Endodermal cell (in vitro differentiated cells): Measurements from ENCODE around the gene C13orf46. TPM values are rescaled to one million over a fixed set of nuclear protein-coding genes. Genes with fewer than 3 reads are reported as not detected.

Source experiments
- DNase-seq: peaks from one replicate; pipeline ENCODE4 v3.0.0-alpha.2; 2017
- H3K27ac ChIP-seq: 2 replicates; pipeline ENCODE4 v1.5.1; 2013; ENCODE audit warnings: mild to moderate bottlenecking, low read depth, low read length, moderate library complexity
- H3K27me3 ChIP-seq: 2 replicates; pipeline ENCODE4 v1.6.1; 2013; ENCODE audit warnings: mild to moderate bottlenecking, low read length, moderate library complexity; ENCODE audit not compliant: insufficient read depth, control insufficient read depth, poor library complexity, severe bottlenecking
- H3K36me3 ChIP-seq: 2 replicates; pipeline ENCODE4 v1.7.0; 2013; ENCODE audit warnings: mild to moderate bottlenecking, low read length, moderate library complexity; ENCODE audit not compliant: control insufficient read depth, insufficient read depth
- H3K4me1 ChIP-seq: one replicate; pipeline ENCODE4 v1.7.0; 2013; ENCODE audit warnings: low read length; ENCODE audit not compliant: control insufficient read depth, insufficient read depth
- H3K4me3 ChIP-seq: 2 replicates; pipeline ENCODE4 v1.5.1; 2013; ENCODE audit warnings: mild to moderate bottlenecking, low read length, moderate library complexity
- H3K9ac ChIP-seq: 2 replicates; pipeline ENCODE4 v1.6.1; 2013; ENCODE audit warnings: mild to moderate bottlenecking, low read length, moderate library complexity; ENCODE audit not compliant: poor library complexity, severe bottlenecking; ENCODE audit errors: extremely low read depth
- H3K9me3 ChIP-seq: 2 replicates; pipeline ENCODE4 v1.6.1; 2013; ENCODE audit warnings: mild to moderate bottlenecking, low read length, moderate library complexity; ENCODE audit not compliant: control insufficient read depth
- H3K27ac Mint-ChIP-seq: 2 replicates; pipeline ENCODE4 v1.8.0; 2020; ENCODE audit warnings: mixed read lengths
- H3K27me3 Mint-ChIP-seq: 2 replicates; pipeline ENCODE4 v1.8.0; 2021; ENCODE audit warnings: mild to moderate bottlenecking, mixed read lengths; ENCODE audit not compliant: insufficient read depth
- H3K36me3 Mint-ChIP-seq: 2 replicates; pipeline ENCODE4 v1.8.0; 2020; ENCODE audit warnings: low read depth, mixed read lengths
- H3K4me1 Mint-ChIP-seq: 2 replicates; pipeline ENCODE4 v1.8.0; 2020; ENCODE audit warnings: mixed read lengths
- H3K4me3 Mint-ChIP-seq: 2 replicates; pipeline ENCODE4 v1.8.0; 2020; ENCODE audit warnings: mild to moderate bottlenecking, moderate library complexity, mixed read lengths
- H3K9me3 Mint-ChIP-seq: 2 replicates; pipeline ENCODE4 v1.8.0; 2020; ENCODE audit warnings: mild to moderate bottlenecking, mixed read lengths
- WGBS, 2 experiments: methylation state at CpG; one replicate each; pipeline versions ENCODE4 v1.1.5 to v1.1.7; 2013; ENCODE audit warnings: missing lambda C conversion rate in 2 of 2, mixed read lengths in 1 of 2; ENCODE audit not compliant: insufficient coverage in 1 of 2, insufficient read length in 1 of 2; 5-methylcytosine and 5-hydroxymethylcytosine counted together
- total RNA-seq, 2 donors: library from RNA; stranded (reverse); fragmentation: NEBNext Ultra II Directional in 1 of 2; extraction: Animal tissue kit (Norgen Biotek cat#: 25700) in 1 of 2; gene quantifications; 2 replicates in 1 of 2; 3 replicates in 1 of 2; pipeline ENCODE4 v1.2.1, GENCODE V29; 2021
- TF ChIP-seq, protein P1 (sequence below): fragments of 200-600 bp; sonication (generic); conservative IDR thresholded peaks from 2 replicates; pipeline ENCODE4 v1.5.0; 2021; ENCODE audit warnings: antibody characterized with exemption, mild to moderate bottlenecking

The C13orf46 gene
- total RNA-seq, 2 donors from 2014 or later, result 0.20 to 0.27 TPM

DNA sequence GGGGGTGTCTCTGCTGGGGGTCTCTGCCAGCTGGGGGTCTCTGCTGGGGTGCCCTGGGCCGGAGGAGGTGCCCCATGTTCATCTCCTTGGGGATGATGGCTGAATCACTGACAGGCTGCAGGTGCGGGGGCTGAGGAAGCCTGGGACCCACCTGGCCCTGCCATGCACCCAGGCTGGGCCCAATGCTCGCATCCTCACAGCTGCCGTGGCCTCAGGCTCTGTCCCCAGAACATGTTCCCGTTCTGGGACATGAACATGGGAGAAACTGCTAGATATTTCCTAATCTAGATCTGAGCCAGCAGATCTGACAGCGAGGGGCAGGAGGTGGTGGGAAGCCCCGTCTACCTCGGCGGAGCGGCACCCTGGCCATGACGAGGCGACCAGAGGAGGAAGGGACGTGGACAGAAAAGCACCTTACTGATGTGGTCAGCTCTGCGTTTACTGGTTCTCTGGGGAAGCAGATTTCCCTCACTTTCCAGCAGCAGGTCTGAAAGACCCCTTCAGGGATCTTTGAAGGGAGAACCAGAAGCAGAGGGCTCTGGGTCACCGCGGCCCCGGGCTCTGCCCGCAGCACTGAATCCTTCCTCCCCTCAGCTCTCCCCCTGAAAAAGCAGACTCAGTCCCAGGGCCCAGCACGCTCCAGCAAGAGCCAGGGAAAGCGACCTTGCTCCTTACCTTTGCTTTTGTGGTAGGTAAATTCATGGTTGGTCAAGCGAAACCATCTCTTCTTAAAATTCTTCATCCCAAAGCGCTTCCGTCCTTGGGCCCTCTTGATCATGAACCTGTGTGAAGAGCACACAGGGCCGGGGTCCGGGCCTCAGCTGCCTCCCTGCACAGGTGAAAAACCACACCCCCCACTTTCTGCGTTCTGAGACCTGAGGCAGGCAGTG lies 26.5 kb upstream of the C13orf46 start:
- H3K4me1 Mint-ChIP-seq, result no peaks in the 10 kb centered on the region
- TF ChIP-seq, protein P1, sequence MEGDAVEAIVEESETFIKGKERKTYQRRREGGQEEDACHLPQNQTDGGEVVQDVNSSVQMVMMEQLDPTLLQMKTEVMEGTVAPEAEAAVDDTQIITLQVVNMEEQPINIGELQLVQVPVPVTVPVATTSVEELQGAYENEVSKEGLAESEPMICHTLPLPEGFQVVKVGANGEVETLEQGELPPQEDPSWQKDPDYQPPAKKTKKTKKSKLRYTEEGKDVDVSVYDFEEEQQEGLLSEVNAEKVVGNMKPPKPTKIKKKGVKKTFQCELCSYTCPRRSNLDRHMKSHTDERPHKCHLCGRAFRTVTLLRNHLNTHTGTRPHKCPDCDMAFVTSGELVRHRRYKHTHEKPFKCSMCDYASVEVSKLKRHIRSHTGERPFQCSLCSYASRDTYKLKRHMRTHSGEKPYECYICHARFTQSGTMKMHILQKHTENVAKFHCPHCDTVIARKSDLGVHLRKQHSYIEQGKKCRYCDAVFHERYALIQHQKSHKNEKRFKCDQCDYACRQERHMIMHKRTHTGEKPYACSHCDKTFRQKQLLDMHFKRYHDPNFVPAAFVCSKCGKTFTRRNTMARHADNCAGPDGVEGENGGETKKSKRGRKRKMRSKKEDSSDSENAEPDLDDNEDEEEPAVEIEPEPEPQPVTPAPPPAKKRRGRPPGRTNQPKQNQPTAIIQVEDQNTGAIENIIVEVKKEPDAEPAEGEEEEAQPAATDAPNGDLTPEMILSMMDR, result no peak
- Histone ChIP-seq H3K9ac (no peak overlapping the region), H3K27me3 (no peaks in the 10 kb centered on the region), H3K4me3 (no peak overlapping the region), H3K4me1 (no peaks in the 10 kb centered on the region), H3K27ac (no peak overlapping the region), H3K36me3 (no peaks in the 10 kb centered on the region), H3K9me3 (no peaks in the 10 kb centered on the region)
- 95 to 97% methylated on average over 13 to 26 of the region's 26 CpGs for WGBS, 2 experiments
- no peaks in the 10 kb centered on the region for H3K27me3 Mint-ChIP-seq
- H3K36me3 Mint-ChIP-seq, result peaks cover 2% of the 10 kb centered on the region
- no peak overlapping the region for H3K27ac Mint-ChIP-seq
- DNase-seq, result no peak
- H3K9me3 Mint-ChIP-seq, result no peaks in the 10 kb centered on the region
- no peak overlapping the region for H3K4me3 Mint-ChIP-seq

DNA sequence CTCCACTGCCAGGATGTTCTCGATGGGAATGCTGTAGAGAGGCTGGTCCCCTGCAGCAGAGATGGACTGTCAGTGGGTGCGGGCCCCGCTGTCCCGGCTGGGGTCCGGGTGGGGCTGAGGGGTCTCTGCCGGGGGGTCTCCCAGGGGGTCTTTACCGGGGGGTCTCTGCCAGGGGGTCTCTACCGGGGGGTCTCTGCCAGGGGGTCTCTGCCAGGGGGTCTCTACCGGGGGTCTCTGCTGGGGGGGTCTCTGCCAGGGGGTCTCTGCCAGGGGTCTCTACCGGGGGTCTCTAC lies 25.7 kb upstream of the C13orf46 start:
- H3K4me1 ChIP-seq, result no peaks in the 10 kb centered on the region
- H3K9me3 ChIP-seq, result no peaks in the 10 kb centered on the region
- 96 to 100% methylated on average over 1 to 8 of the region's 10 CpGs for WGBS, 2 experiments
- Mint-ChIP-seq H3K27ac (no peak overlapping the region), H3K9me3 (no peaks in the 10 kb centered on the region), H3K27me3 (no peaks in the 10 kb centered on the region), H3K4me1 (no peaks in the 10 kb centered on the region), H3K4me3 (no peak overlapping the region), H3K36me3 (peaks cover 4% of the 10 kb centered on the region)
- TF ChIP-seq, protein P1, result no peak
- H3K4me3 ChIP-seq, result no peak overlapping the region
- H3K36me3 ChIP-seq, result no peaks in the 10 kb centered on the region
- H3K27ac ChIP-seq, result no peak overlapping the region
- H3K9ac ChIP-seq, result no peak overlapping the region
- no peak for DNase-seq
- no peaks in the 10 kb centered on the region for H3K27me3 ChIP-seq

DNA sequence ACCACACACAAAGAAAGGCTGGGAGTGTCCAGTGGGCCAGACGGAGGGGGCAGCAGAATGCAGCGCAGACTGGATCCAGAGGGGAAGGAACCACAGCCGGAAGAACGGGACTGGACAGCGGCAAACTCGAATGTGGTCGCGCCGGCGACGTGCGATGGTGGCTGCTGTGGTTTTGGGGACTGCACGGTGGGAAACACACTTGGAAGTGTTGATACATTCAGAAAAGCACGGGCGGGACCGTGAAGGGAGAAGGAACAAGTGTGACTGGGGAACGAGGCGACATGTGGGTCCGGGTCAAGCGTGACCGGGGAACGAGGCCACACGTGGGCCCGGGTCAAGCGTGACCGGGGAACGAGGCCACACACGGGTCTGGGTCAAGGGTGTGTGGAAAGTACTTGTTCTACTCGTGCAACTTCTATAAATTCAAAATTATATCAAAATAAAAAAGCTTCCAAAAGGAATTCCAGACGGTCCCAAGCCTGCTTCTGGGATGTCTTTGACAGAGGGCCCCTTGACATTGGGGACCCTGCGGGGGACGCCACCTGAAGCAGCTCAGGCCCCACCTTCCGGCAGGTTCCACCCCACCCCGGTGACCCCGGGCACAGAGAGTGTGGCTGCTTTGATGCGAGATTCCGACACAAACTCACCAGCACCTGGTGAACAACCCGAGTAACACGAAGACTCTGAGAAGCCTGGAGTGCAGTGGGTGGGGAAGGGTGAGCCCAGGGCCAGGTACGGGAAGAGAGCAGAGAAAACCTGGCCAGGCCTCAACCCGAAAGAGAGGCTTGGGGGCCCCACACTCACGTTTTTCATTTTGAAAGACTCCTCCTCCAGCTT lies 25.1 kb upstream of the C13orf46 start:
- 93 to 97% methylated on average over 18 to 42 of the region's 42 CpGs for WGBS, 2 experiments
- no peaks in the 10 kb centered on the region for H3K9me3 ChIP-seq
- H3K27ac ChIP-seq, result no peak overlapping the region
- H3K9ac ChIP-seq, result no peak overlapping the region
- no peak overlapping the region for H3K4me3 ChIP-seq
- TF ChIP-seq, protein P1, result no peak
- H3K36me3 ChIP-seq, result no peaks in the 10 kb centered on the region
- H3K27ac Mint-ChIP-seq, result no peak overlapping the region
- no peaks in the 10 kb centered on the region for H3K27me3 ChIP-seq
- no peaks in the 10 kb centered on the region for H3K27me3 Mint-ChIP-seq
- H3K36me3 Mint-ChIP-seq, result peaks cover 9% of the 10 kb centered on the region
- no peaks in the 10 kb centered on the region for H3K4me1 Mint-ChIP-seq
- H3K4me1 ChIP-seq, result no peaks in the 10 kb centered on the region
- no peaks in the 10 kb centered on the region for H3K9me3 Mint-ChIP-seq
- no peak overlapping the region for H3K4me3 Mint-ChIP-seq
- DNase-seq, result no peak
